ENCODE measurements around the gene KRTAP4-1. TPM values are rescaled to one million over a fixed set of nuclear protein-coding genes. Genes with fewer than 3 reads are reported as not detected.
A peak's percentile ranks its signal among the peaks of the same experiment; 100 is the strongest.
"Not testable (repeated sequence)": the region's sequence is repeated elsewhere in the genome, so short reads cannot be mapped to it uniquely, and the experiment has no call there.

The KRTAP4-1 gene
- total RNA-seq (2014; rRNA removed), result not detected in 2 replicates
- not detected for polyA plus RNA-seq (2012)

DNA sequence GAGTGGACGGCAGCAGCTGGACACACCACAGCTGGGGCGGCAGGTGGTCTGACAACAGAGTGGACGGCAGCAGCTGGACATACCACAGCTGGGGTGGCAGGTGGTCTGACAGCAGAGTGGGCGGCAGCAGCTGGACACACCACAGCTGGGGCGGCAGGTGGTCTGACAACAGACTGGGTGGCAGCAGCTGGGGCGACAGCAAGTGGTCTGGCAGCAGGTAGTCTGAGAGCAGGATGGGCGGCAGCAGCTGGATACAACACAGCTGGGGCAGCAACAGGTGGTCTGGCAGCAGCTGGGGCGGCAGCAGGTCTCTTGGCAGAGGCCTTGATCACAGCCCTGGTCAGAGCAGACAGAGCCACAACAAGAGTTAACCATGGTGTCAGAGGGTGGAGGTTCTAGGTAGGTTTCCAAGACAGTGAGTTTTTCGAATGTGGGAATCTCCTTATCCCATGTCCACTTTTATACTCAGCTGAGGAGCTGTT lies at the start of gene KRTAP4-1:
Gene KRTAP4-1 (minus strand): TSS at position 432 of the 482 bp plus-strand sequence. CDS start 57 bp downstream, at position 375.
- DNase-seq (ENCODE audit: low read depth), result peak; percentile 32

DNA sequence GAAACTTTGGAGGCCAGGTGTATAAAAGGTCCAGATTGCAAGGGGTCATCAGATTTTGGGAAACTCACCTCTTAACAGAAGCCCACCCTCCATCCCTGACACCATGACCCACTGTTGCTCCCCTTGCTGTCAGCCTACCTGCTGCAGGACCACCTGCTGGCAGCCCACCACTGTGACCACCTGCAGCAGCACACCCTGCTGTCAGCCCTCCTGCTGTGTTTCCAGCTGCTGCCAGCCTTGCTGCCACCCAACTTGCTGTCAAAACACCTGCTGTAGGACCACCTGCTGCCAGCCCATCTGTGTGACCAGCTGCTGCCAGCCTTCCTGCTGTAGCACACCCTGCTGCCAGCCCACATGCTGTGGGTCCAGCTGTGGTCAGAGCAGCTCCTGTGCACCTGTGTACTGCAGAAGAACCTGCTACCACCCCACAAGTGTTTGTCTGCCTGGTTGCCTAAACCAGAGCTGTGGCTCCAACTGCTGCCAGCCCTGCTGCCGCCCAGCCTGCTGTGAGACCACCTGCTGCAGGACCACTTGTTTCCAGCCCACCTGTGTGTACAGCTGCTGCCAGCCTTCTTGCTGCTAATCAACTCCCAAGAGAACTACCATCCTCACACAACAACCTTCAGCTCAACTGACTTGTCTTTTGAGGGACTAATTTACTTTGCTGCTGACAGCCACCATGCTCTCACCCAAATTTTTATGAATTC lies 47.8 kb upstream of the KRTAP4-1 start, which contains the start of gene KRTAP9-3:
Gene KRTAP9-3 (plus strand): TSS at position 51 of the 707 bp plus-strand sequence. CDS start 53 bp downstream, at position 104.
- not testable (repeated sequence) for DNase-seq (ENCODE audit: low read depth)

DNA sequence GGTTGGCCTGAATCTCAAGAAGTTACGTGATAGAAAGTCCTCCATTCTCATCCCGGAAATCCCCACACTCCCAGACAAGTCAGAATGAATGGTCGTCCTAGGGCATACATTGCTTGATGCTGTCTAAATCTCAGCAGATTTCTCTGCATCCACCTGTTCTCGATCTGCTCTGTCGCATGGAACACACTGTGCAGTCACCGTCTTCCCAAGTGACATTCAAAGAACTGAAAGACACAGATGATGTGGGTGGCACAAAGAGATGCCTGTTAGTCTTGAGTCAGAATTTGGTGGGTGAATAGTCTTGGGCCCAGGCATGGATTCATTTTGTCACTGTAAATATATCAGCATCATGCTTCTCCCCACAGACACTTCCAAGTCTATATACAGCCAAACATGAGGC lies 47.0 kb upstream of the KRTAP4-1 start:
- no peak for DNase-seq (ENCODE audit: low read depth)

DNA sequence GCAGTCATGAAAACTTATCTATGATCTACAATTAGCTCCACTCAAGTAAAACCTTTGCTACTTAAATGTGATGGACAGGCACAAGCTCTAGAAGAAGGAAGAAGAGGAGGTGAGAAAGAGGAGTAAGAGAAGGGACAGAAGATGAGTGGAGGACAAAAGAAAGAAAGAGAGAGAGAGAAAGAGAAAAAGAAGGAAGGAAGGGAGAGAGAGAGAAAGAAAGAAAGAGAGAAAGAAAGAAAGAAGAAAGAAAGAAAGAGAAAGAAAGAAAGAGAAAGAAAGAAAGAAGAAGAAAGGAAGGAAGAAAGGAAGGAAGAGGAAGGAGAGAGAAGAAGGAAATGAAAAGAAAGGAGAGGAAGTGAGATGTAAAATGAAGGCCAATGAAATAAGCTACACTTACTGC lies 45.4 kb upstream of the KRTAP4-1 start:
- no peak for DNase-seq (ENCODE audit: low read depth)

DNA sequence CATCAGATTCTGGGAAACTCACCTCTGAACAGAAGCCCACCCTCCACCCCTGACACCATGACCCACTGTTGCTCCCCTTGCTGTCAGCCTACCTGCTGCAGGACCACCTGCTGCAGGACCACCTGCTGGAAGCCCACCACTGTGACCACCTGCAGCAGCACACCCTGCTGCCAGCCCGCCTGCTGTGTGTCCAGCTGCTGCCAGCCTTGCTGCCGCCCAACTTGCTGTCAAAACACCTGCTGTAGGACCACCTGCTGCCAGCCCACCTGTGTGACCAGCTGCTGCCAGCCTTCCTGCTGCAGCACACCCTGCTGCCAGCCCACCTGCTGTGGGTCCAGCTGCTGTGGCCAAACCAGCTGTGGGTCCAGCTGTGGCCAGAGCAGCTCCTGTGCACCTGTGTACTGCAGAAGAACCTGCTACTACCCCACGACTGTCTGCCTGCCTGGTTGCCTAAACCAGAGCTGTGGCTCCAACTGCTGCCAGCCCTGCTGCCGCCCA lies 41.9 kb upstream of the KRTAP4-1 start, which contains the start of gene KRTAP9-2:
Gene KRTAP9-2 (plus strand): TSS at position 51 of the 498 bp plus-strand sequence. CDS start 7 bp downstream, at position 58.
- DNase-seq (ENCODE audit: low read depth), result not testable (repeated sequence)

DNA sequence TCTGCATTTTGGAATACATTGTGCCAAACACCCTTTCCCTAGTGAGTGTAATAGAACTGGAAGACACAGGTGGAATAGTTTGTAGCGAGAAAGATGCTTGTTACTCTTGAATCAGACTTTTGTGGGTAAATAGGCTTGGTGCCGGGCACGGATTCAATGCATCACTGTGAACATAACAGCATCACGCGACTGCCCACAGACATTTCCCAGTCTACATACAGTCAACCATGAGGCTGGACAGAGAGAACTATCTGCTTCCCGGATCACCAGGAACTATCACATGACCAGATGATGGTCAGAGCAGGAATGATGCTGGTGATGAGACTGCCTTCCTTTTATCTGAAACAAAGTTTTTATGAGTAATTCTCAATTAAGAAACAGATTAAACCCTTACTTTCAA lies 41.3 kb upstream of the KRTAP4-1 start:
- DNase-seq (ENCODE audit: low read depth), result no peak

DNA sequence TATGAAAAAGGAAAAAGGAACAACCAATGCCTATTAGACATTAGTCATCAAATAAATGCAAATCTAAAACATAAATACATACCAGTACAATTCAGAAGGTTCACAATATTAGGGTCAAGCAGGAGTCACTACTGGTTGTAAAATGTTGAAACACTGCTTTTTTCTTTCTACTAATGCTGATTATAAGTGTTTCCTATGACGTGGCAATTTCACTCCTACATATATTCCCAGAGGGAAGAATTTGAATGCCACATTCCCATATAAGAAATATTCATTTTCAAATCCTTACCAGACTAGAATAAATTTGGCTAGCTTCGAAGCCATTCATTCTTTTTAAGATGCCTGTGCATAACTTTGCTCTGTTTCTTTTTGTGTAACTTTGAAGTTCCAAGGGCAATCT lies 39.1 kb upstream of the KRTAP4-1 start:
- DNase-seq (ENCODE audit: low read depth), result no peak

DNA sequence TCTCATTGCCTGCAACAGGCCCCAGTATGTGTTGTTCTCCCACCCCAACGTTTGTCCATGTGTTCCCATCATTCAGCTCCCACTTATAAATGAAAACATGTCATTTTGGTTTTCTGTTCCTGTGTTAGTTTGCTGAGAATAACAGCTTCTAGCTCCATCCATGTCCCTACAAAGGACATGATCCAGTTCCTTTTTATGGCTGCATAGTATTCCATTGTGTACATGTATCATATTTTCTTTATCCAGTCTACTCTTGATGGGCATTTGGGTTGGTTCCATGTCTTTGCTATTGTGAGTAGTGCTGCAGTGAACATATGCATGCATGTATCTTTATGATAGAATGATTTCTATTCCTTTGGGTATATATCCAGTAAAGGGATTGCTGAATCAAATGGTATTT lies 31.0 kb upstream of the KRTAP4-1 start:
- no peak for DNase-seq (ENCODE audit: low read depth)

DNA sequence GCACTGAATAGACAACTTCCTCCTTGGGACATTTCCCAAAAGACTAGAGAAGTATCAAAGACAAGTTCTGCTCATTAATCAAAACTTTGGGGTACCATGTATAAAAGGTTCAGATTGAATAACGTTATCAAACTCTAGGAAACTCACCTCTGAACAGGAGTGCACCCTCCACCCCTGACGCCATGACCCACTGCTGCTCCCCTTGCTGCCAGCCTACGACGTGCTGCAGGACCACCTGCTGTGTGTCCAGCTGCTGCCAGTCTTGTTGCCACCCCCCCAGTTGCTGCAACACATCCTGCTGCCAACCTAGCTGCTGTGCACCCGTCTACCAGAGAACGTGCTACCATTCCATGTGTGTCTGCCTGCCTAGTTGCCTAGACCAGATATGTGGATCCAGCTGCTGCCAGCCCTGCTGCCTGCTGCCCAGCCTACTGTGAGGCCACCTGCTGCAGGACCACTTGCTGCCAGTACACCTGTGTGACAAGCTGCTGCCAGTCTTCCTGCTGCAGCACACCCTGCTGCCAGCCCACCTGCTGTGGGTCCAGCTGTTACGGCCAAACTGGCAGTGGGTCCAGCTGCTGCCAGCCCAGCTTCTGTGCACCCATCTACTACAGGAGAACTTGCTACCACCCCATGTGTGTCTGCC lies 27.9 kb upstream of the KRTAP4-1 start:
- DNase-seq (ENCODE audit: low read depth), result peak; percentile 36

DNA sequence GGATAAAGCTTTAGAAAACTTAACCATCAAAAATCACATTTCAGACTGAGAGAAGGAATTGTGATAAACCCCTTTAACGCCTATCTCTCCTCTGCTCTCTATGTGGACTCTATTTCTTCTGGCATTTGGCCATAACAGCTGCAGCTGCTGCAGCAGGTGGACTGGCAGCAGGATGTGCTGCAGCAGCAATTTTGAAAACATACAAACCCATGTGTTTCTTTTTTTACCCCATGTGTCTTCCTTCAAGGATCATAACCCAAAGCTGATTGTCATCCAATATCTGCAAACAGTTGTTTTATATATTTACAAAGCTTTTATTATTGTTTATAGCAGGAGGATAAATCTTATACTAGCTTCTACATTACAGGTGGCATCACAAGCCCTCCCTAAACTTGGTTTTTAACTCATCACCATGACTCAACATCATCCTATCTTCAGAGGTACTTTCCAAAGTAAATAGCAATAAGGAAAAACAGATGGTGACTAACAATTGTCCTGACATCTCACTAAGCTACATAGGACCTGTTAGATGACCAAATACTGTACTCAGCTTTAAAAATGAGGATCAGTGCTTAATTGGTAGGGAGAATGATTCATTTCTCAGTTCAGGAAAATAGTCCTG lies 27.2 kb upstream of the KRTAP4-1 start:
- DNase-seq (ENCODE audit: low read depth), result peak; percentile 54

DNA sequence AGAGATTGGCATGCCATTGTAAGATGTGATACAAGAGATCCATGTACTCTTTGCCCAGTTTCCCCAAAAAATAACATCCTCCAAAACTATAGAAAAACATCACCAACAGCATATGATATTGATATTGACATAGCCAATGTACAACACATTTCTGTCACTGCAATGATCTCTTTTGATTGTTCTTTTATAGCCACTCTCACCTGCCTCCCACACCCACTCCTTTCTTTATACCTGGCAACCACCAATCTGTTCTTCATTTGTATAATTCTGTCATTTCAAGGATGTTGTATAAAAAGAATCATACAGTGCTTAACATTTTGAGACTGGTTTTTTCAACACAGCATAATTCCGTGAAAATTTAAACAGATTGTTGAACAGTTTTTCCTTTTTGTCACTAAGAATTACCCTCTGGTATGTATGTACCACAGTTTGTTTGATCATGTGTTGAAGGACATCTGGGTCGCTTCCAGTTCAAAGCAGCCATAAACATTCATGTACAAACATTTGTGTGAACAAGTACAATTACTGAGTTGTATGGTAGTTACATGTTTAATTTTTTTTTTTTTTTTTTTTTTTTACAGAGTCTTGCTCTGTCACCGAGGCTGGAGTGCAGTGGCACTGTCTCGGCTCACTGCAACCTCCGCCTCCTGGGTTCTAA lies 14.8 kb upstream of the KRTAP4-1 start:
- DNase-seq (ENCODE audit: low read depth), result no peak

DNA sequence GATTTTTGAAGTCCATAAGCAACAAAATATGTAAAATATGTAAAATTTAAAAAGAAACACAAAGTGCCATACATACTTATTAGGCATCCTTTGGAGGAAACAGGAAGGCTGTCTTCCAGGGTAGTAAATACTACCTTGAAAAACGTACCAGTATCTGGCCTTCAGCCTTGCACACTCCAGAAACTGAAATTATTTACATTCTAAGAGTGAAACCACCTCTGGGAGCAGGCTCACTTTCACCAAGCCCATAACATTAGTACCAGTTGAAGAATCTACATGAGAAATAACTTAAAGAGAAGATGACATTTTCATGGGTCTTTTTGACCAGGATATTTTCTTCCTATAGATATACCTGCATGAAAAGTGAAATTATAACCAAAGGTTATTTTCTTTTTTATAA lies 11.4 kb upstream of the KRTAP4-1 start:
- DNase-seq (ENCODE audit: low read depth), result no peak

DNA sequence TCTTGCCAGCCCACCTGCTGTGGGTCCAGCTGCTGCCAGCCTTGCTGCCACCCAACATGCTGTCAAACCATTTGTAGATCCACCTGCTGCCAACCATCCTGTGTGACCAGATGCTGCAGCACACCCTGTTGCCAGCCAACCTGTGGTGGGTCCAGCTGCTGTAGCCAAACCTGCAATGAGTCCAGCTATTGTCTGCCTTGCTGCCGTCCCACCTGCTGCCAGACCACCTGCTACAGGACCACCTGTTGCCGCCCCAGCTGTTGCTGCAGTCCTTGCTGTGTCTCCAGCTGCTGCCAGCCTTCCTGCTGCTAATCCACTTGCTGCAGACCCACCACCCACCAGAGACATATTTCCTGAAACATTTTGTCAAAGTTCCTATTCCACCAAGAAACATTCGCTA lies 5.6 kb upstream of the KRTAP4-1 start:
- DNase-seq (ENCODE audit: low read depth), result peak; percentile 14

DNA sequence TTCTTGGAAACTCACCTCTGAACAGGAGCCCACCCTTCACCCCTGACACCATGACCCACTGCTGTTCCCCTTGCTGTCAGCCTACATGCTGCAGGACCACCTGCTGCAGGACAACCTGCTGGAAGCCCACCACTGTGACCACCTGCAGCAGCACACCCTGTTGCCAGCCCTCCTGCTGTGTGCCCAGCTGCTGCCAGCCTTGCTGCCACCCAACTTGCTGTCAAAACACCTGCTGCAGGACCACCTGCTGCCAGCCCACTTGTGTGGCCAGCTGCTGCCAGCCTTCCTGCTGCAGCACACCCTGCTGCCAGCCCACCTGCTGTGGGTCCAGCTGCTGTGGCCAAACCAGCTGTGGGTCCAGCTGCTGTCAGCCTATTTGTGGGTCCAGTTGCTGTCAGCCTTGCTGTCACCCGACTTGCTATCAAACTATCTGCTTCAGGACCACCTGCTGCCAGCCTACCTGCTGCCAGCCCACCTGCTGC lies 5.2 kb upstream of the KRTAP4-1 start, which contains the start of gene KRTAP9-1:
Gene KRTAP9-1 (plus strand): TSS at position 51 of the 482 bp plus-strand sequence. CDS start 0 bp downstream, at position 51.
- not testable (repeated sequence) for DNase-seq (ENCODE audit: low read depth)

DNA sequence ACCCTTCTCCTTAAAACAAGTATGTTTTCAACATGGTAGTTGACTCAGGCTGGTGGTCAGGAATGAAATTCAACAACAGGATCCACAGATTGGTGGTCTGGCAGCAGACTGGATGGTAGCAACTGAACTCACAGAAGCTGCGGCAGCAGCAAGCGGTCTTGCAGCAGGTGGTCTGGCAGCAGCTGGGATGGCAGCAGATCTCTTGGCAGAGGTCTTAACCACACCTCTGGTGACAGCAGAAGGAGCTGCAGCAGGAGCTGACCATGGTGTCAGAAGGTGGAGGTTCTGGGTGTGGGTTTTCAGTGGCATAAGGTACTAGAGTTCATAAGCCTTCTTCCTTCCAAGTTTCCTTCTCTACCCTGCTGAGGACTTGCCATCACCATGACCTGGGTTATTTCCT lies 2.2 kb upstream of the KRTAP4-1 start:
- DNase-seq (ENCODE audit: low read depth), result peak; percentile 60

DNA sequence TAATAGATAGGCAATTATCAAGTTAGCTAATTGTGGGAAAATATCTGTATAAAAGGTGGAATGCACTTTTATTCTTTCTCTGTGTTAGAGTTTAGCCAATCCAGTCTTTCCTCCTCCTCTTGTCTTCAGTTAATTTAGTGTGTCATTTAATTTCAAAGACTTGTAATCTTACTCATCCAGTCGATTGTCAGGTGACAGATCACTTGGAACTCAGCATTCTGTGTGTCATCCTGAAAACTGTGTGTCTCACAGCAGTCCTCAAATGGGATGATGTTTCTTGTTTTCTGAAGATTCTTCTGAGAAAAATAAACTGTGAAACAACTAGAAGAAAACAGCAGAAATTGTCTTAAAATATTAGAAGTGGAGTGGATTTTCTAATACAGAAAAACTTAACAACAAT lies 290 bp upstream of the KRTAP4-1 start:
- DNase-seq (ENCODE audit: low read depth), result no peak

DNA sequence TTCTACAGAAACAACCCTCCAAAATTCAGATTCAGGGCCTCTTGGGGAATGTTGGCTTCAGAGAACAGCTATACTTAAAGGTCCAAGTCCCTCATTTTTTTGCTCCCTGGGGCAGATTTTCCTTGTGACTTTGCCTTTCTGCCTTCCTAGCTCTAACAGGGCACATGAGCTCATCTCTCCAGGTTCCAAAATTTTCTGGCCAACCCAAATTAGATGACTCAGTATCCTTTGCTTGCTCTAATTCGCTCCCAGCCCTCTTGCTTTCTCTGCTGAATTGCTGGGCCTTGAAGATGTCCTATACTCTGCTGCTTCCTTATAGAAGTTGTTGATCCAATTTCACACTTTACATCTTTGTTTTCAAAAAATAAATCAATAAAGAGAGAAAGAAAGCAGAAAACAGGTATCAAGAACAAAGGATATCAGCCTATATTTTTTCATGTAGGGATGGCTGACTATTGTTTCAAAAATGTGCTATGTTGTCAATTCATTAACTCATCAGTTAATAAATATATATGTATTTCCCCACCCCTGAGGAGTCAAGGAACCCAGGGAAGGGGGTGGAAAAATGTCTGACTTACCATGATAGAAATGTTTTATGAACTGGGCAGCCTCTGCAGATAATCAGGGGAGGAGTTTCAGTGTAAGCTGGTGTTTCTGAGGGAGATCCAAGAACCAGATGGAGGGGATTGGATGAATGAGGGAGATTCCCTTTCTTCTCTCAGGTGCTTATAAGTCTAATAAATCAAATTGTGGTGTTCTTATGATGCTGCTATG lies 5.7 kb downstream of the KRTAP4-1 start:
- no peak for DNase-seq (ENCODE audit: low read depth)

DNA sequence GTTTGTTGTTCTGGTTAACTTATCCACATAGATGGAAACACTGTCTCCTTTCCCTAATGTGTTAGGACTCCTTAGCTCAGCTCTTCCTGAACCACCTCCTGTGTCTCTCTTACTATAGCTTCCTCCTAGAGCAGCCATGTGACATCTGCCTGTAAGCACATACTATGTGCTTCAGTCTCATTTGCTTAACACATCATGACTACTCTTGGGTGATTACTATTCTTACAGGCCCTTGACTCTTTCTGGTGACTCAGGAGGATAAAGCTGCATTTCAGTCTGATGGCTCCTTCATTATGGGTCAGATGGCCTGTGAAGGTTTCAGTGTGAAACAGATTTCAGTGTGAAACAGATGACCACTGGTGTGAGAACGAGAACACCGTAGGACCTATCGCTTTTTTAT lies 6.4 kb downstream of the KRTAP4-1 start:
- no peak for DNase-seq (ENCODE audit: low read depth)

DNA sequence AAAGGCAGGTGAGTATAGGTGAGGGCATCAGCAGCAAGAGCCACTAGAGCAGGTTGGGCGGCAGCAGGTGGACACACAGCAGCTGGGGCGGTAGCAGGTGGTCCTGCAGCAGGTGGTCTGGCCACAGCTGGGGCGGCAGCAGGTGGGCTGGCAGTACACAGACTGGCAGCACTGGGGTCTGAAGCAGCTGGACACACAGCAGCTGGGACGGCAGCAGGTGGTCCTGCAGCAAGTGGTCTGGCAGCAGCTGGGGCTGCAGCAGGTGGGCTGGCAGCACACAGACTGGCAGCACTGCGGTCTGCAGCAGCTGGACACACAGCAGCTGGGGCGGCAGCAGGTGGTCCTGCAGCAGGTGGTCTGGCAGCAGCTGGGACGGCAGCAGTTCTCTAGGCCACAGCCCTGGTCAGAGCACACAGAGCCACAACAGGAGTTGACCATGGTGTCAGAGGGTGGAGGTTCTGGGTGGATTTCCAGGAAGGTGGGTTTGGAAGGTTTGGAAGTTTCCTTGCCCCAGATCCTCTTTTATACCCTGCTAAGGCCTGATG lies 6.9 kb downstream of the KRTAP4-1 start, which contains the start of gene KRTAP4-2:
Gene KRTAP4-2 (minus strand): TSS at position 495 of the 545 bp plus-strand sequence. CDS start 57 bp downstream, at position 438.
- no peak for DNase-seq (ENCODE audit: low read depth)

Data from LHCN-M2 (cell line).